Hematopoietic multipotent progenitor cell treated with erythropoietin and hydrocortisone succinate and interleukin-3 and kit ligand, for 6 days (in vitro differentiated cells): Measurements from ENCODE around the gene ZNRF3.
"Not testable (repeated sequence)": the region's sequence is repeated elsewhere in the genome, so short reads cannot be mapped to it uniquely, and the experiment has no call there.

Experiments
- DNase-seq: peaks from one replicate; pipeline ENCODE4 v3.0.0-alpha.2; 2015

Gene ZNRF3

DNA sequence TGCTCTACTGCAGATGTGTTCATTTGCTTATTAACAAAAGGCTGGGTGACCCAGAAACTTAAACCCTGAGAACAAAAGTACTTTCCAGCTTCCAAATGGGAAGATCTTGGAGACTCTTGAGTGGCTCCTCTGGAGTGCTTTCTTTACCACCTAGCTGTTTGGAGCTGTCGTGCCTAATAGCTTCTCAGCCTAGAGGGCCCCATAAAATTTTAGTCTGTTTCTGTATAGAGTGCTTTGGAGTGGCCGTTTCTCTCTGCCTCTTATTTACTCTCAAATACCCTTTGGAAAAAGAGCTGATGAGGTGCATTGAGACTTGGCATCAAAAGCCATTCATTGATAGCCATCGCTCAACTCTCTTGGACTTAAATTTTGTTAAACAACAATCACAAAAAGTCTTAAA, 50.7 kb downstream of the ZNRF3 start:
- no peak for DNase-seq

GRCh38 chr22:28935140-28935539, 51.8 kb downstream of the ZNRF3 start:
- no peak for DNase-seq

- DNase-seq: peak; percentile 24
Observed at GRCh38 chr22:28935713-28936112, 52.3 kb downstream of the ZNRF3 start.

- DNase-seq: no peak
Observed at GRCh38 chr22:28936200-28936599, 52.8 kb downstream of the ZNRF3 start.

GRCh38 chr22:28937206-28938025, 54.0 kb downstream of the ZNRF3 start:
- DNase-seq: no peak

DNA sequence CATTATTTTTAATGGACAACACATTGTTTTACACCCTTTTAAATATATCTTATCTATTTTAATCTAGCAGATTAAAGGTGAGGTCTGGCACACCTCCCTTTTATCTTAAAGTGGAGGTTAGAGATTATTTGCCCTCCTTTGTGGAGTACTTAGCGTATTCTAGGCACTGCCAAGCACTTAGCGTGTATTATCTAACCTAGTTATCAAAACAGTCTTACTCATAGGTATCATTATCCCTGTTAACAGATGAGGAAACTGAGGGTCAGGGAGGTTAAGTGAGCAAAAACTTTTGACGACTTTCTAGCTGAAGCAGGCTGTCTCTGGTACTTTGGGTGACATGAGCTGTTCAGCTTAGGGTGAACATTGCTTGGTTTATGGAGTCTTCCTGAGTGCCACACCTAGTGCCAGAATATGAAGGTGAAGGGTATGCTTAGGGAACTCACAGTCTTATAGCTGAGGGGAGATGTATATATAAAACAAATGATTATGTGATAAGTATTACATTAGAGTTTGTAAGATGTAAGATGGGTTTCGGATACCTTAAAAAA, 55.0 kb downstream of the ZNRF3 start:
- no peak for DNase-seq

DNA sequence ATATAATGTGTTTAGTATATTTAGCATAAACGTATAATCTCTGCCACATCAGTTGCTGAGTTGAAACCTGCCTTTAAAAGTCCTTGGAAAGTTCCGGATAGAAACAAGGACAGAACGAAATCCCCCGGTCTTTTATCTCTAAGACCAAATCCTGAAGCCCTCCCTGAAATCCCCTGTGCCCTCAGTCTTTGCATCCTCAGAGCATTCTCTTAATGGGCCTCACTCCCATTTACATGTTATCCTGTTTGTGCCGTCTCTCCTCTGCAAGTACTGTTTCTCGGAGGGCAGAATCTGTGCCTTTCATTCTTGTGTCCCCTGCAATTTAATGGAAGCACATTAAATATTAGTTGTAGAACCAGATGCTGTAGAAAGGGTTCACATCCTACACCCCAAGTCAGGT, 56.0 kb downstream of the ZNRF3 start:
- no peak for DNase-seq

DNA sequence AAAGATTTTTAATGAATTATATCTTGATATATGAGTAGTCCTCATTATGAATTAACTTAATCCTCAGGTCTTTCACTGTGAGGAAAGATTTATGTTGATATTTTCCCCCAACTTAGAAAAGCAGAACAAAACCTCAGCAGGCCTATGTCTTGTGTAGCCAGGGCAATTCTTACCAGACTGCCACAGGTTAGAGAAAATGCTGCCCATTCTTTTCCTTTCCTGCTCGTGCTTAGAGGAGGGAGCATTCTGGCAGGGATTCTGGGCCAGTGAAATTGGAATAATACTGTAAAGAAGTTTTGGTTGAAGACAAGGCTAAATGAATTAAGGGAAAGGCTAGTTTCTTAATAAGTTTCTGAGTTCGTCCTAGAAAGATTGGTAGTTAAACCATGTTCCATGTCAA, 56.6 kb downstream of the ZNRF3 start:
- no peak for DNase-seq

GRCh38 chr22:28940441-28940840, 57.1 kb downstream of the ZNRF3 start:
- no peak for DNase-seq

DNA sequence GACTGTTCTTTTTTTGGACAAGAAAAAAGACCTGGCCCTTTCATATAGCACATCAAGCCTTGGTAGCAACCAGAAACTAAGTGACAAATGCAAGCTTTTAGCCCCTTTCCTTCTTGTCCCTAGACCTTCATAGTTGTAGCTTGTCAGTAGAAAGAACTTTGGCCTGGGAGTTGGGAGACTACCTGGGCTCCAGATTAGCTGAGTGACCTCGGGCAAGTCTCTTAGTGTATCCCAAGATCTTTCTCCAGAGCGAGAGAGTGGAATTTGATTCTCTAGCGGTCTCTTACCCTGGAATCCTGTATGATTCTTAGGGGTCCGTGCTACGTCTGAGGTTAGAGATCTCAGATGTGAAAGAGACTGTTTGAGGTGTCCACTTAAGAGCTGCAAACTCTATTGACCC, 59.0 kb downstream of the ZNRF3 start:
- no peak for DNase-seq

GRCh38 chr22:28942801-28943500, 59.6 kb downstream of the ZNRF3 start:
- no peak for DNase-seq

DNA sequence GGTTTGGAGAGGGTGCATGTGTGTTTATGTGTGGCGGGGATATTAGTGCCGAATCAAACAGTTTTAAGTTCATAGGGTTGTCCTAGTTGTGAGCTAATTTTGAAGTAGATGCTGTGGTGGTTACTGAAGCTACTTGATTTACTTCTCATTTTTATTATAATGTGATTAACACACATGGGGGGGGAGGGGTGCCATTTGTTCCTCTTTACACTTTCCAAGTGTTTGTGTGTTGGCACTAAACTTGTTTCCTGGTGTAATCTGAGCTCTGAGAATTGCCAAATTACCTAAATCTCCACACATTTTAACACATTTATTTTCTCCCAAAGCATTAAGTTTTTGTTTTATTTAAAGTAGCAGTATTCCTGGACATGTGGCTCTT, 60.1 kb downstream of the ZNRF3 start:
- DNase-seq: peak; percentile 52

- DNase-seq: no peak
Observed at GRCh38 chr22:28947125-28947524, 63.8 kb downstream of the ZNRF3 start.

DNA sequence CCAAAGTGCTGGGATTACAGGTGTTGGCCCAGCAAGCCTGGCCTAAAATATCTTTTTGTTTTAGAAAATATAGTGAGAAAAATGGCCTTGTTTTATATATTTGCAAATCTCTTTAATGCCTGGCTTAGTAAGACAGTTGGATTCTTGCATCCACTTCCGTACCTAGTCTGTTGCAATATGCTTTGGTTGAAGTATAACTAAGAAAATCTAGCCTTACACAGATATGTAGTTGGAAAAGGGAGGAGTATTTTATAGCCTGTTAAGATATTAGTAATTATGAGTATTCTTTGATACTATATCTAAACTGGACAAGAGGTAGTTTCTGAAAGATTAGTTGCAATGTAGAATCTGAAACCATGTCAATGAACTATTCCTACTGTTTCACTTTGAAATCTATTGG, 65.1 kb downstream of the ZNRF3 start:
- no peak for DNase-seq

DNA sequence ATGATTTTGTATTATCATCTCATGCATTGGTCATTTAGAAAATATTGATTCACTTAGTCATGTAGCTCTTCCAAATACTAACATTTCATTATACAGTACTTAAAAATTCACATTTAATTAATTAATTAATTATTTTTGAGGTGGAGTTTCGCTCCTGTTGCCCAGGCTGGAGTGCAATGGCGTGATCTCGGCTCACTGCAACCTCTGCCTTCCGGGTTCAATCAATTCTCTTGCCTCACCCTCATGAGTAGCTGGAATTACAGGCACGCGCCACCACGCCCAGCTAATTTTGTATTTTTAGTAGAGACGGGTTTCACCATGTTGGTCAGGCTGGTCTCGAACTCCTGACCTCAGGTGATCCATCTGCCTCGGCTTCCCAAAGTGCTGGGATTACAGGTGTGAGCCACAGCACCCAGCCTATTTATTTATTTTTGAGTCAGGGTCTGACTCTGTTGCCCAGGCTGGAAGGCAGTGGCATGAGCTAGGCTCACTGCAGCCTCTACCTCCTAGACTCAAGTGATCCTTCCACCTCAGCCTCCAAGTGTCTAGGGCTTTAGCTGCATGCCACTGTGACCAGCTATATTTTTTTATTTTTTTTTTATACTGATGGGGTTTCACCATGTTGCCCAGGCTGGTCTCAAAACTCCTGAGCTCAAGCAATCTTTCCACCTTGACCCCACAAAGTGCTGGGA, 65.6 kb downstream of the ZNRF3 start:
- not testable (repeated sequence) for DNase-seq

GRCh38 chr22:28949788-28950187, 66.4 kb downstream of the ZNRF3 start:
- no peak for DNase-seq

DNA sequence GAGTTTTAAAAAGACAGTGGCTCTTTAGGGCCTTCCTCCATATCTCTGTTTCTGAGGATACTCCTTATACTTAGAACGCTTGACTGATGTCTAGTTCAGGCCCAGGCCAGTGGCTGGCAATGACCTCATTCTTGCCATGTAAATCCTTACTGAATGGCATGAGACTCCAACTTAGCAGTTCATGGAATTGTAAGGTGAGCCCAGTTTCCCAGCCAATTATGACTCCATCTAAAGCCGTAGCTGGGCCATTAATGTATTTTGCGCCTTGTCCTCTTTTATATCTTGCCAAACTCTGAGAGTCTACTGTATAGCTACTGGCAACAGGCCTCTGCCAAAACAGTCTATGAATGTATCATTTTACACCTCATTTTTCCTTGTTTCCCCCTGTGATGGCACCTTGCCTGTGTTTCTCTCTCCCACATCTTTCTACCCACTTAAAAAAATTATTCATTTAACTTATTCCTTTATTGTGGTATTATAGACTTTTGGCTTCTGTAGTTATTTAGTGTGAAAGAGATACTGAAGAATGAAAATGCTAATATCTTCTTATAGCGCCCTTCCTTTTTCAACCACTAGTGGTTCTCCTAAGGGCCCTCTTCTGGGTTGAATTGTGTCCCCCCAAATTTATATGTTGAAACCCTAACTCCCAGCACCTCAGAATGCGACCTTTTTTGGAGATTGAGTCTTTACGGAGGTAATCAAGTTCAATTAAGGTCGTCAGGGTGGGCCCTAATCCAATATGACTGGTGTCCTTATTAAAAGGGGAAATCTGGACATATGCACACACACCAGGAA, 67.4 kb downstream of the ZNRF3 start:
- no peak for DNase-seq

GRCh38 chr22:28951530-28951929, 68.2 kb downstream of the ZNRF3 start:
- DNase-seq: no peak

DNA sequence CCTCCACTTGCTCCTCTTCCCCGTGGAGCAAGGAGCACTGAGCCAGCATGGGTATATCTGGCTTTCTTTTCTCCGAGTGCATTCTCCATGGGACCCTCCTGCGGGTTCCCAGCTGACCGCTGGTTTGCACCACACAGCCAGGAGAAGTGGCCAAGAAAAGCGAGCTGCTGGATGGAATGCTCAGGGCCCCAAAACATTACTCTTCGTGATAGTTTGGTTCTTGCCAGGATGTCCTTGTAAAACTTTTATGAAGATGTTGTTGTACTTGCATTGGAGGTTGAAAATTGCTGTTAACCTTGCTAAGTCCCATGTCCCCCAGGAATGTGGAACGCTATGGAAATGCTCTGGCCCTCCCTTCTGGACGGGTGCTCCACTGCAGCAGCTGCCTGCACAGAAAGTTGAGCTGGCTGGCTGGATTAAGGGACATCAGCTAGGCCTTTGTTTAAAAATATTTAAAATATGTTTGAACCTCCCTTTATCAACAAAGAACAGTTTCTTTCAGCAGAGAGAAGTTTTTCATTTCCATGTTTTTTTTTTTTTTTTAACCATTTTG, 68.7 kb downstream of the ZNRF3 start:
- no peak for DNase-seq

DNA sequence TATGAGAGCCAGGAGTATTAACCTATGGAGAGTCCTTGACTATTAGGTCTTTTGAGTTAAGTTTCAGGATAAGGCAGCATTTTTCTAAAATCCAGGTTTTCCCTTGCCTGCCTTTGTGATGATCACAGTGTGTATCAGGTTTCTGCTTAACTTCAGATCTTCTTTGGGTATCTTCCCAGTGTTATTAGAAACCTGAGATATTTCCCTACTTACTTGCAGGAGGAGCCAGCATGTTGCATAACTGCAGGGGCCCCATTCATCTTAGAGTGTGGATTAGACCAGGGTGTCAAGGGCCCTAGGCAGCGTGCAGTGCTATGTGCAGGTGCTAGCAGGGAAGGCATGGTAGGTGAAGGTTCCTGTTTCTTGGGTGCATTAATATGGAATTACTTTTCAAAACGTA, 69.5 kb downstream of the ZNRF3 start:
- DNase-seq: no peak

- no peak for DNase-seq
Observed at GRCh38 chr22:28953403-28953802, 70.0 kb downstream of the ZNRF3 start.
